ENCODE results near the gene POLR2C. TPM values are rescaled to one million over a fixed set of nuclear protein-coding genes. Genes with fewer than 3 reads are reported as not detected.

The POLR2C gene
- total RNA-seq, 2 experiments from 2014 or later, result 81.8 to 85.5 TPM

DNA sequence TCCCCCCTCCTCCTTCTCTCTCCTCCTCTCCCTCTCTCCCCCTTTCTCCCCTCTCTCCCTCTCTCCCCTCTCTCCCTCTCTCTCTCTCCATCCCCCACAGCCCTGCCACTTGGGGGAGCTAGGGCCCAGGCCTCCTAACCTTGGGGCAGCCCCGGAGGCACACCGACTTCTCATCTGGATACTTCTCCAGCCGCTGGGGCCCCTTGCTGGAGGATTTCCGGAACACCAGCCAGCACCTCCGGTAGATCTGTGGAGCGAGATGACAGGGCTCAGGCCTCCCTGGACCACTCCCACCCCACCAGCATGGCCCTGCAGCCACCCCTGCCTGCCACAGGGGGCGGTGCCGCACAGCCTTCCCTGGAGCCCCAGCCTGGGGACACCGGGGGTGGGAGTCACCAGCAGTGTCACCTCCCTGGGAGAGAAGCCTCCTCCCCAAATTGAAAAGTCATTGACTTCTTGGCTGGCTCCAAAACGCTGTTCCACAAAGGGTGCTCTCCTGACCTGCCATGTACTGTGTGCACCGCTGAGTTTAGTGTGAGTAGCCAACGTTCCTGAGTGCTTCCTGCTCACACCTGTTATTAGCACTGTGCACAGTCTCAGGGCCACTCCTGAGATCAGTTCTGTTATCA, 13.3 kb downstream of the POLR2C start:
- CTCF ChIA-PET, result interaction anchor here (0.7 to 3.1 kb wide), 10 partner anchors 11 to 109 kb away, joined by 3 to 20 read pairs (median 4); partner anchors contain the start of gene POLR2C
- POLR2A ChIA-PET, result interaction anchor here (0.6 kb wide), 1 partner anchor 16 kb away, joined by 4 read pairs; no protein-coding TSS in a partner anchor

DNA sequence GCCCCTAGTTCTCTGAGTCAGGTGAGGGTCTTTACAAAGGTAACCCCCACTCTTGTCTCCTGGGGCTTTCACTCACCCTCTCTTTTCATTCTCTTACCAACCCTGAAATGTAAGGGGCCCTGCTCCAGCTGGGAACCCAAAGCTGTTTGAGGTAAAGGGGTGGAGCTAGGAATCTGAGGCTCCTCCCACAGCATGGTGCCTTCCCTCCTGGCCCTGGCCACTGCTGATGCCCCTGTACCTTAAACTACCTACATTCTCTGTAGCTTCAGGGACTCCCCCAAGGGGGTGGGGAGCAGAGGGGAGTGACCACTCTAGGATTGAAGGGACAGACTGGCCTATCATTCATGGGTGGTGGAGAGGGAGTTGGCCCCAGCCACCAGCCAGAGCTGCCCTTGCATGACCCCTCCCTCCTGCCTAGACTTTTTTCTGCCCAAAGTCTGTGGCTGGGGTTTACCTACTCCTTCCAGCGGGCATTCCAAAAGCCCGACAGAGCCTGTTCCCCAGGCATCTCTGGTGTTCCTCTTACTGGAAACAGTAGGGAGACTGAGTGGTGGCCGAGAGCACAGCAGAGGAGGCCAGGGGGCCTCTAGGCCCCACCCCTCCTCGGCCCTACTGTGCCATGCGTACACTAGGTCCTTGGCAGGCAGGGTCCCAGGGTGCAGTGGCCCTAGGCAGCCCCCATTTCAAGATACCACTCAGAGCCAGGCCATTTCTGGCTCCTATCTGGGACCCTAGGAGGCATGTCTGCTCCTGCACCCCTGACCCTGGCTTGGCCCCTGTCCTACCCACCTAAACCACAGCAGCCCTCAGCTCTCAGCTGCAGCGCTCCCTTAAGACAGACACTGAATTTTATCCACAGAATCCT, 14.3 kb downstream of the POLR2C start:
- ChIA-PET POLR2A (no interaction called here), CTCF (interaction anchor here (0.7 to 3.1 kb wide), 4 partner anchors 14 to 95 kb away, joined by 3 to 20 read pairs (median 11); partner anchors contain the start of gene POLR2C)

DNA sequence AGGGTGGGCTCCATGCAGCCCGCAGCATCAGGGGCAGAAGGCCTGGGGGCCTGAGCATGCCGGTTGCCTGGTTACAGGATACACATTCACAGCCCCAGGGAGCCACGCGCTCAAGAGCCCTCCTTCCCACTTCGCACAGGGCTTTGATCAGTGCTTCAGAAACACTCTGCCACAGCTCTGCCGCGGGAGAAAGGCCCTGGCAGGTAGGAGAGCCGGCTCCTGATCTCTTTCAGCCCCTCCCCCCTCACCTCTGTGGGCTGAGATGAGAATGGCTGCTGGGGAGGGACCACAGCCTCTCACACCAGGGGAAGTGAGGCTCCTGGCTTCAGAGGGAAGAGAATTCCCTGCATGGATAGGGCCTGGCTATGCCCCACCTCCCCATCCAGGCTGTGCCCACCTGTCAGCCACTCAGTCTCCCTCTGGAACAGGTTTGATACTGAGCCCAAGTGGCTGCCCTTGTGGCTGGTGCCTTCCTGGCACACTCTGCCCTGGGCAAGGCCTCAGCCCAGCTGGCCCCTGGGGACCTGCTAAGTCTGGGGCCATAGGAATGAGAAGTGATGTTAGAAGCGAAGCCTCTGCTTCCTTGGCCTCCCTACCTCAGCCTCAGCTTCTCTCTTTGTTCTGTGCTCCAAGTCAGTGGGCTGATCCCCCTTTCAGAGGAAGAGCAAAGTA, 15.2 kb downstream of the POLR2C start:
- POLR2A ChIA-PET, result no interaction called here
- CTCF ChIA-PET, result interaction anchor here (0.7 kb wide), 1 partner anchor 42 kb away, joined by 4 read pairs; no protein-coding TSS in a partner anchor

DNA sequence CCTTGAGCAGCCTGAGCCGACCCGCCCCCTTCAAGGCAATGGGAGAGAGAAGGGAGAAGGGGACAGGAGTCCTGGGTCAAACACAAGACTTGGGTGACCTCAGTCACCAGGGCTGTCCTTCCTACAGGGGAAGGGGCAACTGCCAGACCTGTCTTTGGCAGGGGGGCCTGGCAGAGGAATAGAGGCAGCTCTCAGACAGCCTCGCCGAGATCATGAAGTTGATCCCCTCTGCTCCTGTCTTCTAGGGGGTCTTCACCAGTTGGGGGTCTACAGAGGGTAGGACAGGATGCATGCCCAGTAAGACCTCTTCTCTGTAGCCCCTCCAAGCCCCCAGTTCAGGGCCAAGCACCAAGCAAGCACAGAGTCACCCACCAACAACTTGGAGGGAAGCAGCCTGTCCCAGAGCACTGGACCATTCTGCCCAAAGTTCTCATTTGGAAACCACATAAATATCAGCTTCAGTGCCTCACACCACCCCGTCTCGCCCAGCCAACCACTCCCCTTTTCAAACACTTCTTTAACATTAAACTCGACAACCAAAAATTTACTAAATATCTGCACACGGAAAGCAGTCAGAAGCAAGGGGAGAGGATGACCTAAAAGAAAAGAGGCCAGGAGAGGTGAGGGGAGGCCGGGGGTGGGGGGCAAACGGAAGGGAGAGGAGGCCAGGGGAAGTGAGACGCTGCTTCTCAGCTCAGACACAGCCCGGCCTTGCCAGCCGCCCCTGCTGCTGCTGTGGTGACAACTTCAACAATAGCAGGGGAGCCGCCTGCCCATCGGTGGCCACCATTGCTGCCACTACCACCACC, 16.1 kb downstream of the POLR2C start:
- ChIA-PET POLR2A (interaction anchor here (0.6 kb wide), 1 partner anchor 104 kb away, joined by 3 read pairs; no protein-coding TSS in a partner anchor), CTCF (no interaction called here)

DNA sequence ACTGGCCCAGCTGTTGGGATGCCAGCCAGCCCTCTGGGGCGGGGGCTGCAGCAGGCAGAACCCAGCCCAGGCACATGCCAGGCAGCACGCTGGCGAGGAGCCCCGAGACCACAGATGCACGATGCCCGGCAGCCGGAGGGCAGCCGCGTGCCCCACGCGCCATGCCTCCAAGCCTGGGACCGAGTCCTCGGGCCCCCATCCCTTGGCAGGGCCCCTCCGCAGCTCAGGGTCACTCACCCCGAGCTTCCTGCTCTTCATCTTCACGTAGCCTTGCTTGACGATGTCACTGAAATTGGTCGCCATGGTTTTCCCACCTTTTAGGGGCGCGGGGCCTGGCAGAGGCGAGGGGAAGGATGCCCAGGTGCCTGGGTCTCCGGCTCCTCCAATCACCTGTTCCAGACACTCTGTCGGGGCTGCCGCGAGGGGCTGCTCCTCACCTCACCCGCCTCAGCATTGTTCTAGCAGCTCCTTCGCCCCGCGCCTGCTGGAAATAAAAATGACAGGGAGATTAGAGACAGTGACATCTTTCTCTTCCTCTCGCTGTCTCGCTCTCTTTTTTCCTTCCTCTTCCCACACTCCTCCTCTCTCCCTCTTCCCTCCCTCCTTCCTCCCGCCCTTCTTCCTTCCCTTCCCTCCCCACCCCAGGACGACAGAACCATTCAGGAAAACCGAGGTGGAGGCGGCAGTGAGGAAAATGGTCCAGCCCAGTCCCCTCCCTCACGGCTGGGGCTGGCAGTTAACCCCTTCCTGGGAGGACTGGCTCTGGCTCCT, 16.9 kb downstream of the POLR2C start:
- POLR2A ChIA-PET, result interaction anchor here (0.6 kb wide), 1 partner anchor 103 kb away, joined by 3 read pairs; no protein-coding TSS in a partner anchor
- CTCF ChIA-PET, result no interaction called here

DNA sequence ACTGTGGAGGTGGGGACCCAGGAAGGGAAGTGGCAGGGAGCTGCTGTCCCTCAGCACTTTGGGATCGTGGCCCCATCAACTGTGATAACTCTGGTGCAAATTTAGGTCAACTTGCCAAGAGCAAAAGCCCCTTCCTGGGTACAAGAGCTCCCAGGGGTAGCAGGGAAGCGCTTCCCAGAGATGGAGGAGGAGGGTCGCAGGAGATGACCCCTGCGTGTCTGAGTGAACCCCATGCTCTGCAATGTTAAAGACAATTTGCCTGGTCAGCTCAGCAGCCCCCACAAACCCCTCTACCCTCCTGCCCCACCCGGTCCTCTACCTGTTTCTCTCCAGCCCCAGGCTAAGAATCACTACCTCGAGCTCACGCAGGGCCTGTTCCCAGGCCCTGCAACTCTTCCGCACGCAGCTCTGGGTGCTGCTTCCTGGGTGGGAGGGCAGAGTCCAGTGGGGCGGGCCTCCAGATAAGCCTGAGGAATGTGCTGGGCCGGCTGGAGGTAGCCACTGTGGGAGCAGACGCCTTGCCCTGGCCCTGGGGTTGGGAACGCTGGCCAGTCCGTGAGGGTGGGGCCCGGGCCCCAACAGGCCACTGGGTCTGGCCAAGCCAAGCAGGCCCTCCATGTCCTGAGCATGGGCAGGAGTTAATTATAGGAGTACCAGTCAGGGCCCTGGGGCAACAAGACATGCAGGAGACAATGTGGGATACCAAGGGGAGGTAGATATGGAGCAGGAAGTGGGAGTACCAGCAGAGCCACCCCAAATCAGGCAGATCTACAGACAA, 17.7 kb downstream of the POLR2C start:
- ChIA-PET POLR2A (no interaction called here), CTCF (no interaction called here)

DNA sequence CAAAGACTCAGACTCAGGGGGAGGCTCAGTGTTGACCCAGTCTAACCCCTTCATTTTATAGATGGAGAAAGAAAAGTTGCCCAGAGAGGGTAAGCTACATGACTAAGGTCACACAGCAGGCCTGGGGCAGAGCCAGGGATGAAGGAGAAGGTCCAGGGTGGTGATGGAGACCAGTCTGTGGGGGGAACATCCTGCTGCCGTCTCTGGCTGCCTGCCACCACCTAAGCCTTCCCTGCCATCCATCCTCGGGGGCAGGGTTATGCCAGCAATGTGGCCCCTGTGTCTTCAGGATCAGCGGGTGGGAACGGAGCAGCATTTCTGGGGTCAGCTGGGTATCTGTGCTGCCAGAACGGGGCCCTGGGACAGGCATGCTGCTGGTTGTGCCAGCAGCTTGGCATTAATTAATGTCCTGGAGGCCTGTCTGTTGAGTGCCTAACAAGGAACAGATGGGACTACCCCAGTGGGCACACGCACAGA, 18.3 kb downstream of the POLR2C start:
- POLR2A ChIA-PET, result no interaction called here

DNA sequence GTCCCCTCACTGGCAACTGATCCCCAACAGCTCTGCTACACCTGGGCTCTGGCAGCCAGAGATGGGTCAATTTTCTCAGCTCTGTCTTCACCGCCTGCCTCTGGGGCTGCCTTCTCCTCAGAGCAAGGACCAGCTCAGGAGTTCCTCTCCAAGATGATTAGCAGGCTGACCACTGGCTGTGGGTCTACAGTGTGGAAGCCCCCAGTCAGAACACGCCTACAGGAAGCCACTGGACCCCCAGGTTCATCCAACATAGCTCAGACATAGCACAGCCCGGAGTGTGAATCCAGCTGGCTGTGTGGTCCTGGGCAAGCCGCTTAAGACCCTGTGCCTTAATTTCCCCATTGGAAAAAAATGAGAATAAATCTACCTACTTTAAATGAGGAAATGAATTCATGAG, 18.9 kb downstream of the POLR2C start:
- POLR2A ChIA-PET, result no interaction called here
- CTCF ChIA-PET, result no interaction called here

More for the DNA sequence above, 18.3 kb downstream of the POLR2C start:
- CTCF ChIA-PET, result no interaction called here

DNA sequence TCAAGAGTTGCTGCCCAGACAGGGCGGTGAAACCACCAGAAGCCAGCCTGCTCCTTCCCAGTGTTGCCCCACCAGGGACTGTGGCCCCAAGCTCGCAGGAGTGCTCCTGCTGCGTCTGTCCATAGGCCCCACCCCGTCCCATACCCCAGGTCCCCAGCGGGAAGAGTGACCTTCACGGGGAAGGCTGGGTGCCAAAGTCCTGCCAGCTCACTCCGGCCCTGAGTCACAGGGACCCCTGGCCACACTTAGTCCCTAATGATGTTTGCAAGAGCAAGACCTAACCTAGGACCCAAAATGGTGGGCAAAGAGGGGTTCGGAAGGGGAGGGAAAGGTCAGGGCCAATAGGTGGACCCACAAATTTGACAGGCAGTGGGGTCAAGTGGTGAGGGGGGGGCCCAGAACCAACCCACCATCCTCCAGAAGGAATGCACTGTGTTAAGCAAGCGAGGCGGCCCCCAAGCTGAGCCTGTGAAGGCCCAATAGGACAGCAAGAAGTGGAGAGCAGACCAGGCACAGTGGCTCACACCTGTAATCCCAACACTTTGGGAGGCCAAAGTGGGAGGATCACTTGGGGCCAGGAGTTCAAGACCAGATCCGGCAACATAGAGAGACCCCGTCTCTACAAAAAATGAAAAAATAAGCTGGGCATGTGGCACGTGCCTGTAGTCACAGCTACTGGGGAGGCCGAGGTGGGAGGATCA, 20.5 kb downstream of the POLR2C start:
- POLR2A ChIA-PET, result interaction anchor here (1.1 kb wide), 1 partner anchor 17 kb away, joined by 3 read pairs; no protein-coding TSS in a partner anchor

DNA sequence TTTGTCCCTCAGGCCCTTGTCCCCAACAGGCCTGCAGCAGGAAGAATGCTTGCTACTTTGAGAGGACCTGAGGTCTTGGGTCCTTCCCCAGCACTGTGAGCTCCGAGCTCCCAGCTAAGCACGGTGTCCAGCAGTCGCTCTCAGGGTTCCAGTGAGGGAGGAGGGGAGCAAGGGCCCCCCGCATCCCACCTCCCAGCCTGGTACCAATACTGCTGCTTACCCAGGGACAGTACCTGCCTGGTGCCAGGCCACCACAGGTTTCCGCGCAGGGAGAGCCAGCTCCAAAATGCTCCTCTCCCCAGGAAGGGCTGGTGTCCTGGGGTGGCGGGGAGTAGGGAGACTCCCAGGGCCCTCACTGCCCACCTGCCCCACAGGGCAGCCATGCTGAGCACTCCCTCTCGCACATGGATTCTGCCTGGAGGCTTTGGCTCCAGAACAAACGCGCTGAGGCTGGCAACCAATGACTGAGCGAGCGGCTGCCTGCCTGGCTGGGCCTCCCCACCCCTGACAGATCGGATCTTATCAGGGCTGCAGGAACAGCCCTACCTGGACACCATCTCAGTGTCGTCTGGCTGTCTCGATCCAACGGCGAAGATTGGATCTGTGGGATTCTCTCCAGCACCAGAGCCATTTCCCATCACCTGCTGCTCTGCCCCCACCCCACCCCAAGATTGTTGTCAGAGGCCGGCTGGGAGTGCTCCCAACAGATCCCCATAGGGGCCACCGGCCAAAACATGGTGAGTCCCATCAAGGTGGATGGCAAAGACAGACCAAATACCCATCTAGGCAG, 21.4 kb downstream of the POLR2C start:
- POLR2A ChIA-PET, result interaction anchor here (1.1 kb wide), 1 partner anchor 18 kb away, joined by 3 read pairs; no protein-coding TSS in a partner anchor
- CTCF ChIA-PET, result interaction anchor here (1.0 to 1.9 kb wide), 2 partner anchors 36 to 92 kb away, joined by 3 to 5 read pairs; no protein-coding TSS in a partner anchor

More for the DNA sequence above, 20.5 kb downstream of the POLR2C start:
- CTCF ChIA-PET, result interaction anchor here (1.0 to 1.9 kb wide), 2 partner anchors 37 to 94 kb away, joined by 4 to 5 read pairs; no protein-coding TSS in a partner anchor

DNA sequence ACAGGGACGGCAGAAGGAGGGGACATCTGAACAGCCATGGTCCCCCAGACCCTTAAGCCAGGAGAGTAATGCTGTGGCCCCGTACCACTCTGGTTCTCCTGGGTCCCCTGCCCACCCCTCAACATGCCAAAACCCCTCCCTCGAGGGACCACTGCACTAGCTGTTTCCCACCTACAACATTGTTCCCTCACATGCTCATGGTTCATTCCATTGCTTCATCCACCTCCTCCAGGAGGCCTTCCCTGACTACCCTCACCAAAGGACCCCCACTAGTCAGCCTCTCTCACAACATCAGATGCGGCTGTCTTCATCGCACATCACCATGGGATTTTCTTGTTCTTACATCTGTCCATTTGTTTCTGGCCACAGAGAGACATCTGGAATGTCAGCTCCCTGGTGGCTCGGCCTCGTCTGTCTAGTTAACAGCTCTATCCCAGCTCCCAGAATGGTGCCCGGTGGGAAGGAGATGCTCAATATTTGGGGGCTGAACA, 22.1 kb downstream of the POLR2C start:
- POLR2A ChIA-PET, result no interaction called here
- CTCF ChIA-PET, result interaction anchor here (1.0 kb wide), 1 partner anchor 91 kb away, joined by 3 read pairs; no protein-coding TSS in a partner anchor

DNA sequence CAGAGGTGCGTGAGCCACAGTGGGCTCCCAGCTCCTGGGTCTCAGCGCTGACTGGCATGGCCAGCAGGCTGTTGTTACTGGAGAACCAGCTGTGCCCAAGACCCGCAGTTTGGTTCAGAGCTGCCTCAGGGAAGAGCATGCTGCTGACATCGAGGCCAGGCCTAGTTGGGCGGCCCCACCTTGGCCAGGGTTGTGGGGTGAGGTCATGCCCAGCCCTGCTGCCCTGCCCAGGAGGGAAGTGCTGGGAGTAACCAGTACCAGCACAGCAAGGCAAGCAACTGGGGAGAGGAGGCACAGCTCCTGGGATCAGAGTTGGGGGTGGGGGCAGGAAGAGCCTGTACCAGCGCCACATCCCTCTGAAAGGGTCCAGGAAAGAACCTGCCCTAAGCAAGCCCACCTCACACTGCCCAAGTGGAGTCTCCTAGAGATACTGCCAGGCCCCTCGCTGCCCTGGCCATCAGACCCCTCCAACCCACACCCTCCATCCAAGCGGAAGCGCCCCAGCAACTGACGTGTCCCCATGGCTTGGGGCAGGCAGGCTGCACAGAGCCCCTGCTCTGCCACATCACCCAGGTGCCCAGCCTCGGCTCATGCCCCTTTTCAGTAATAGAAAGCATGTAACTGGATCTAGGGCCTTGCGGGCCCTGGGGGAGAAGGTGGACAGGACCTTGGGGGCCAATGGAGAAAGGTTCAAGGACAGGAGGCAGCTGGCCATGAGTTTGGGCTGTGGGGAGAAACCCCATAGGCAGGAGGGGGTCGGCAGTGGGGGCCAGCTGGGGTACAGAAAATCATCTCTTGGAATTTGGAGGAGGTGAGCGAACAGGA, 22.8 kb downstream of the POLR2C start:
- ChIA-PET CTCF (interaction anchor here (1.0 to 1.2 kb wide), 4 partner anchors 11 to 91 kb away, joined by 3 read pairs; no protein-coding TSS in a partner anchor), POLR2A (interaction anchor here (1.1 kb wide), 1 partner anchor 38 kb away, joined by 5 read pairs; the partner anchor contains the start of genes CIAPIN1 and COQ9)

DNA sequence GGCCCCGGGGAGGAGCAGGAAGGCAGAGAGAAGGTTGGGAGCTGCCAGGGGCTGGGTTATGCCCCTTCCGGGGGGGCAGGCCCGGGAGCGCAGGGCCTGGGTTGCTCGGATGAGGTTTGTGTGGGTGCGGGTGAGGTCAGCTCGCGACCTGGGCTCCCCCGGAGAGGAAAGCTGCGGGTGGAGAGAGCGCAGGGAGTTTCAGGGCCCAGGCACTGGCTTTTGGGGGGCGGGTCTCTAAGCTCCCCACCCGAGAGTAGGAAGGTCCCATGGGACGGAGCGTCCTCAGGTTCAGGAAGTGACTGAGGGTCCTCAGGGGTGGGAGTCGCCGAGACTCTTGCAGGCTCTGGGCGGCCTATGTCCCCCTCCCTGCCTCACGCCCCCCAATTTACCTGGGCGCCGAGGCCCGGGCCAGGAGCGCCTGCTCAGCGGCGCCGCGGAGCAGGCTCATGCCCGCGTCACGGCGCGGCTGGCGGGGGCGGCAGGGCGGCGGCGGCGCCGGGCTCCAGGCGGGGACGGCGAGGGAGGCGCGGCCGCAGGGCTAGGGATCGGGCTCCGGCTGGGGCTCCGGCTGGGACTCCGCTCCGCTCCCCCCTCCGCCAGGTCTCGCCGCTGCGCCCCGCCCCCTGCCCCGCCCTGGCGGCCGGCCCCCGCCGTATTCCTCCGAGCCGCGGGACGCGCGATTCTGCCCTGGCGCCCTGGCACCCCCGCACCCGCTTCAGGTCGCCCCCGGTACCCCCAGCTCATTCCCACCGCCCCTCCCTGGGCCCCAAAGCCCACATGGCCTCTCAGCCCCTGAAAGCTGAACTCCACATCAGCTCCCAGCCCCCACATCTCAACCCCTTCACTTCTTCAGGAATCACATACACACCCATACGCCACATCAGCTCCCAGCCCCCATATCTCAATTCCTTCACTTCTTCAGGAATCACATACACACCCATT, 23.7 kb downstream of the POLR2C start, which contains the start of gene DOK4:
TSS of gene DOK4 (minus strand) at position 578 of the 942 bp plus-strand sequence. CDS start 6,986 bp downstream, outside the sequence.
- ChIA-PET POLR2A (interaction anchor here (1.1 to 1.6 kb wide), 2 partner anchors 39 to 51 kb away, joined by 5 to 6 read pairs; partner anchors contain the start of genes CCDC102A, CIAPIN1 and COQ9), CTCF (interaction anchor here (0.7 to 1.5 kb wide), 8 partner anchors 11 to 453 kb away, joined by 3 to 6 read pairs (median 3); partner anchors contain the start of genes CIAPIN1 and COQ9)

Data from activated CD8-positive, alpha-beta memory T cell treated with anti-CD3 and anti-CD28 coated beads for 36 hours (primary cell).